Activated T-cell treated with anti-CD3 and anti-CD28 coated beads, Interleukin-2, amount 50 U/mL, for 24 hours (primary cell): Measurements from ENCODE around the gene SLC6A15.
A peak's percentile ranks its signal among the peaks of the same experiment; 100 is the strongest.

Experiments
- DNase-seq: peaks from one replicate; pipeline ENCODE4 v3.0.0-alpha.2; 2020
- H3K27ac Mint-ChIP-seq: 2 replicates; pipeline ENCODE4 v1.8.0; 2020; ENCODE audit warnings: mild to moderate bottlenecking, mixed read lengths
- H3K27me3 Mint-ChIP-seq: 2 replicates; pipeline ENCODE4 v1.8.0; 2020; ENCODE audit warnings: mixed read lengths
- H3K36me3 Mint-ChIP-seq: 2 replicates; pipeline ENCODE4 v1.8.0; 2020; ENCODE audit warnings: low read depth, mixed read lengths
- H3K4me1 Mint-ChIP-seq: 2 replicates; pipeline ENCODE4 v1.8.0; 2020; ENCODE audit warnings: low read depth, mixed read lengths
- H3K4me3 Mint-ChIP-seq: 2 replicates; pipeline ENCODE4 v1.8.0; 2020; ENCODE audit warnings: mild to moderate bottlenecking, moderate library complexity, mixed read lengths
- H3K9me3 Mint-ChIP-seq: 2 replicates; pipeline ENCODE4 v1.8.0; 2020; ENCODE audit warnings: mixed read lengths

SLC6A15 gene

DNA sequence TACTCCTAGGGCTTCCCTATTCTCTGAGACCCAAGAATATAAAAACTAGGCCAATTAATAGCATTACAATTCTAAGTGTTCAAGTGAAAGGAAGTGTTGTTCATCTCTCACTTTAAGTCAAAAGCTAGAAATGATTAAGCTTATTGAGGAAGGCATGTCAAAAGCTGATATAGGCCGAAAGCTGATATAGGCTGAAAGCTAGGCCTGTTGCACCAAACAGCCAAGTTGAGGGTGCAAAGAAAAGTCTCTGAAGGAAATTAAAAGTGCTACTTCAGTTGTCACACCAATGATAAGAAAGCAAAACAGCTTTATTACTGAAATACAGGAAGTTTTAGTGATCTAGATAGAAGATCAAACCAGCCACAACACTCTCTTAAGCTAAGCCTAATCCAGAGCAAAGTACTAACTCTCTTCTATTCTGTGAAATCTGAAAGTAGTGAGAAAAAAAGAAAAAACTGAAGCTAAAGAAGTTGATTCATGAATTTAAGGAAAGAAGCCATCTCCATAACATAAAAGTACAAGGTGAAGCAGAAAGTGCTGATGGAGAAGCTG lies 68.9 kb downstream of the SLC6A15 start:
- Mint-ChIP-seq H3K9me3 (no peaks in the 10 kb centered on the region), H3K27ac (peak overlapping the region; percentile 57), H3K4me3 (no peak overlapping the region), H3K36me3 (no peaks in the 10 kb centered on the region), H3K4me1 (peaks cover 12% of the 10 kb centered on the region), H3K27me3 (no peaks in the 10 kb centered on the region)
- DNase-seq, result no peak

DNA sequence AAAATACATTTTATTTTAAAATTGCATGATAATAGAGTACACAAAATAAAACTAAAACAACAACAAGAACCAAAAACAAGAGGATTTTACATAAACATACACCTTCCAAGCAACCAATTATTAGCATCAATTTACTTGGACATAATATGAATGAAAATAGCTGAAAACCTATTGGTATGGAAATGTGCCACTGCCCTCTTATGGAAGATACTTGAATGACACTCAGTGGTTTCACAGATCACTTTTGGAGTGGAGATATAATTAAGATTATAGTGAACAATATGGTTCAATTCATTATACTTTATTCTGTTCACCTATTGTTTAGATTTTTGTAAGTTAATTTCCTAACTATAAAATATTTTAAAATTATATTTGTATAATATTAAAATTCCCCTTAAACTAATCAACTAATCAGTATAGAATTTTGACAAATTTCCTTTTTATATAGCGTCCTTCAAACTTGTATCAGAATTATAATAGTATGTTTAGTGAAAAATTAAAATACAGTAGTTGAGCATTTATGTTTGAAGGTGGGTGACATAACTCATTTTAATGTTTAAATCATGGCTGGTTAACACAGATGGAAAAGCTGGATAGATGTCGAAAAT lies 70.1 kb downstream of the SLC6A15 start:
- no peaks in the 10 kb centered on the region for H3K27me3 Mint-ChIP-seq
- H3K27ac Mint-ChIP-seq, result no peak overlapping the region
- DNase-seq, result no peak
- H3K9me3 Mint-ChIP-seq, result no peaks in the 10 kb centered on the region
- no peaks in the 10 kb centered on the region for H3K36me3 Mint-ChIP-seq
- H3K4me1 Mint-ChIP-seq, result peaks cover 12% of the 10 kb centered on the region
- H3K4me3 Mint-ChIP-seq, result no peak overlapping the region

GRCh38 chr12:84841591-84841990 lies 71.0 kb downstream of the SLC6A15 start:
- no peak overlapping the region for H3K27ac Mint-ChIP-seq
- no peak for DNase-seq
- H3K4me3 Mint-ChIP-seq, result no peak overlapping the region
- H3K9me3 Mint-ChIP-seq, result no peaks in the 10 kb centered on the region
- H3K27me3 Mint-ChIP-seq, result no peaks in the 10 kb centered on the region
- no peaks in the 10 kb centered on the region for H3K36me3 Mint-ChIP-seq
- peaks cover 12% of the 10 kb centered on the region for H3K4me1 Mint-ChIP-seq

- Mint-ChIP-seq H3K27me3 (no peaks in the 10 kb centered on the region), H3K4me1 (peaks cover 12% of the 10 kb centered on the region), H3K27ac (no peak overlapping the region), H3K9me3 (no peaks in the 10 kb centered on the region), H3K36me3 (no peaks in the 10 kb centered on the region), H3K4me3 (no peak overlapping the region)
- DNase-seq, result no peak
Observed at GRCh38 chr12:84840356-84840755, 72.2 kb downstream of the SLC6A15 start.

GRCh38 chr12:84826925-84827324 lies 85.7 kb downstream of the SLC6A15 start:
- no peaks in the 10 kb centered on the region for H3K4me1 Mint-ChIP-seq
- H3K36me3 Mint-ChIP-seq, result no peaks in the 10 kb centered on the region
- H3K27me3 Mint-ChIP-seq, result no peaks in the 10 kb centered on the region
- H3K4me3 Mint-ChIP-seq, result no peak overlapping the region
- no peak overlapping the region for H3K27ac Mint-ChIP-seq
- no peak for DNase-seq
- H3K9me3 Mint-ChIP-seq, result no peaks in the 10 kb centered on the region

DNA sequence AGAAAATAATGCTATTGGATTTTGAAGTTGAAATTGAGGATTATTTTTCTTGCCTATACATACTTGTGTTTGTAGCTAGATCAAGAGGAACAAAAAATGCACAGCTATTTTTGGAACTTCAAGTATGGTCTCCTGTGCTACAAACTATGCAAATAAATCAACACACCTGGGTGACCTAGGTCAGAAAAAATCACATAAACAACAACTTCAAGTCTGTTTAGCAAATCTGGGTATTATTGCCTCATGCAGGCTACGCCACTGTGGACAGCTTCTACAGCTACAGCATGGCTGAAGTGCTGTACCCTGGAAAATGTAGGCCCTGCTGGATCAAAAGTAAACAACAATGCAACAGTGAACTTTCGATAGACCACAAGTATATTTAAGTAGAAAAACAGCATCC lies 87.5 kb downstream of the SLC6A15 start:
- H3K4me1 Mint-ChIP-seq, result no peaks in the 10 kb centered on the region
- H3K36me3 Mint-ChIP-seq, result no peaks in the 10 kb centered on the region
- H3K4me3 Mint-ChIP-seq, result no peak overlapping the region
- DNase-seq, result no peak
- no peaks in the 10 kb centered on the region for H3K9me3 Mint-ChIP-seq
- H3K27me3 Mint-ChIP-seq, result no peaks in the 10 kb centered on the region
- H3K27ac Mint-ChIP-seq, result no peak overlapping the region

- Mint-ChIP-seq H3K4me3 (no peak overlapping the region), H3K4me1 (no peaks in the 10 kb centered on the region), H3K27ac (no peak overlapping the region), H3K36me3 (no peaks in the 10 kb centered on the region), H3K9me3 (no peaks in the 10 kb centered on the region), H3K27me3 (no peaks in the 10 kb centered on the region)
- no peak for DNase-seq
Observed at GRCh38 chr12:84822525-84822924, 90.1 kb downstream of the SLC6A15 start.

GRCh38 chr12:84816916-84817695 lies 95.5 kb downstream of the SLC6A15 start:
- DNase-seq, result no peak
- H3K4me1 Mint-ChIP-seq, result no peaks in the 10 kb centered on the region
- no peaks in the 10 kb centered on the region for H3K36me3 Mint-ChIP-seq
- no peaks in the 10 kb centered on the region for H3K27me3 Mint-ChIP-seq
- H3K9me3 Mint-ChIP-seq, result no peaks in the 10 kb centered on the region
- no peak overlapping the region for H3K27ac Mint-ChIP-seq
- no peak overlapping the region for H3K4me3 Mint-ChIP-seq

DNA sequence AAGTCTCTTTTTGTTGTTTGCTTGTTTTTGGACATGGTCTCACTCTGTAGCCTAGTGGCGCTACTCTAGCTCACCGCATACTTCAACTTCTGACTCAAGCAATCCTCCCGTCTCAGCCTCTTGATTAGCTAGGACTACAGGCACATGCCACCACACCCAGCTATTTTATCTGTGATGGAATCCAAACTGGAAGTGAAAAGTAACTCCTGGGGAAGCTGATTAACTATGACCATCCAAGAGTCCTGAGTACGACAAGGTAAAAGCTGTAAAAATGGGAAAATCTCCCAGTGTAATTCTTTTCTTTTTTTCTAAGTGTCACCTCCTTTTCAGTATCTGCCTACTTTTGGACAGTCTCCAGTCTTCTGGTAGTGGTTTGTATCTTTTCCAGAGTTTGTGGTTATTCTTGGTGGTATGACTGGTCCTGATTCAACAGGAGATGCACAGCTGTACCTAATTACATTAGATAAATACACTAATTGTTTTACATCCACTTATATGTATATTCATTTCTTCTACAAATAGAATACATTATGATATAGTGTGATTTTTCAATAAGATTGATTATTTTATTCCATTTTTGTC lies 97.8 kb downstream of the SLC6A15 start:
- Mint-ChIP-seq H3K27ac (no peak overlapping the region), H3K4me1 (no peaks in the 10 kb centered on the region), H3K4me3 (no peak overlapping the region), H3K27me3 (no peaks in the 10 kb centered on the region), H3K36me3 (no peaks in the 10 kb centered on the region), H3K9me3 (no peaks in the 10 kb centered on the region)
- no peak for DNase-seq

GRCh38 chr12:84813780-84814663 lies 98.6 kb downstream of the SLC6A15 start:
- Mint-ChIP-seq H3K36me3 (no peaks in the 10 kb centered on the region), H3K9me3 (no peaks in the 10 kb centered on the region)
- no peak for DNase-seq

GRCh38 chr12:84811291-84811690 lies 101.3 kb downstream of the SLC6A15 start:
- H3K27me3 Mint-ChIP-seq, result no peaks in the 10 kb centered on the region
- no peak overlapping the region for H3K27ac Mint-ChIP-seq
- no peaks in the 10 kb centered on the region for H3K36me3 Mint-ChIP-seq
- no peaks in the 10 kb centered on the region for H3K9me3 Mint-ChIP-seq
- H3K4me1 Mint-ChIP-seq, result no peaks in the 10 kb centered on the region
- DNase-seq, result no peak
- H3K4me3 Mint-ChIP-seq, result no peak overlapping the region

More at GRCh38 chr12:84813780-84814663, 98.6 kb downstream of the SLC6A15 start:
- Mint-ChIP-seq H3K4me1 (no peaks in the 10 kb centered on the region), H3K4me3 (no peak overlapping the region), H3K27ac (no peak overlapping the region), H3K27me3 (no peaks in the 10 kb centered on the region)

GRCh38 chr12:84810611-84811010 lies 102.0 kb downstream of the SLC6A15 start:
- no peak for DNase-seq
- no peak overlapping the region for H3K4me3 Mint-ChIP-seq
- no peaks in the 10 kb centered on the region for H3K9me3 Mint-ChIP-seq
- no peaks in the 10 kb centered on the region for H3K36me3 Mint-ChIP-seq
- H3K4me1 Mint-ChIP-seq, result no peaks in the 10 kb centered on the region
- H3K27me3 Mint-ChIP-seq, result no peaks in the 10 kb centered on the region
- H3K27ac Mint-ChIP-seq, result no peak overlapping the region
